Choroid plexus epithelial cell (primary cell): ENCODE measurements around the gene RIPOR3.

Experiments
- DNase-seq: peaks from one replicate; pipeline ENCODE4 v3.0.0-alpha.2; 2010; ENCODE audit warnings: low read depth
- H3K4me3 ChIP-seq: 2 replicates; pipeline ENCODE4 v1.5.1; 2011; ENCODE audit warnings: low read depth, mild to moderate bottlenecking, control low read depth, low read length, moderate library complexity
- TF ChIP-seq, protein P1 (sequence below): conservative IDR thresholded peaks from 2 replicates; pipeline ENCODE4 v1.5.1; 2011; ENCODE audit warnings: low read depth, mild to moderate bottlenecking, control low read depth, inconsistent platforms, low read length, moderate library complexity

RIPOR3 gene

DNA sequence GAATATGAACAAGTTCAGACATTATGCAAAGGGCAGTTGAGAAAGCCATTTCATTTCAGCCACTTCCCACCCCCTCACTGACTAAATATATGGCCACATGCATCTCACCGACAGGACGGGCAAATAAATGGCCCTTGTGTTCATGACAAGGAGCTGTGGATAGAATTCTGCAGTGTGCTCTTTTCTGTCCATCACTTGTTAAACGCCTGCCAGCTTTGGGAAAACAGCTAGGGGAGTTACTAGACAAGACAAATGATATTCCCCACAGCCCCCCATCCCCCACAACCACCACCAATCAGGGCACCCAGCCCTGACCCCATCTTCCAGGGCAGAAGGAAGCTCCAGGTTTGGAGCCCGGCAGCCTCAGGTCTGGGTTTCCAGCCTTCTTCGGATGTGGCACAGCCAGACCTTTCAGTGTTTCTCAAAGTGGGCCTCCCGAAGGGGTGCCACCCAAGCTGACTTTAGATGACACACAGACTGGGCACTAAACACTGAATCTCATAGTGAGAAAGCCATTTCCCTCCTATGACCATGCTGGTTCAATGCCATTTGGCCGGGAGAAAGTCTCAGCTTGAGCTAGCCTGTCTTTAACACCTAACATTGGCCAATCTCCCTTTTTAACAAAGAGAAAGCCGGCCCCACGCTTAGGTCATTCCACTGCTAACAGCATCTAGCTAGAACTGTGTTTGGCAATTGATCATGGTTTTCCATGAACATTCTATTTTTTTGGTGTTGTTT lies 4.0 kb upstream of the RIPOR3 start:
- no peak for DNase-seq
- TF ChIP-seq, protein P1, sequence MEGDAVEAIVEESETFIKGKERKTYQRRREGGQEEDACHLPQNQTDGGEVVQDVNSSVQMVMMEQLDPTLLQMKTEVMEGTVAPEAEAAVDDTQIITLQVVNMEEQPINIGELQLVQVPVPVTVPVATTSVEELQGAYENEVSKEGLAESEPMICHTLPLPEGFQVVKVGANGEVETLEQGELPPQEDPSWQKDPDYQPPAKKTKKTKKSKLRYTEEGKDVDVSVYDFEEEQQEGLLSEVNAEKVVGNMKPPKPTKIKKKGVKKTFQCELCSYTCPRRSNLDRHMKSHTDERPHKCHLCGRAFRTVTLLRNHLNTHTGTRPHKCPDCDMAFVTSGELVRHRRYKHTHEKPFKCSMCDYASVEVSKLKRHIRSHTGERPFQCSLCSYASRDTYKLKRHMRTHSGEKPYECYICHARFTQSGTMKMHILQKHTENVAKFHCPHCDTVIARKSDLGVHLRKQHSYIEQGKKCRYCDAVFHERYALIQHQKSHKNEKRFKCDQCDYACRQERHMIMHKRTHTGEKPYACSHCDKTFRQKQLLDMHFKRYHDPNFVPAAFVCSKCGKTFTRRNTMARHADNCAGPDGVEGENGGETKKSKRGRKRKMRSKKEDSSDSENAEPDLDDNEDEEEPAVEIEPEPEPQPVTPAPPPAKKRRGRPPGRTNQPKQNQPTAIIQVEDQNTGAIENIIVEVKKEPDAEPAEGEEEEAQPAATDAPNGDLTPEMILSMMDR, result no peak
- H3K4me3 ChIP-seq, result no peak overlapping the region

DNA sequence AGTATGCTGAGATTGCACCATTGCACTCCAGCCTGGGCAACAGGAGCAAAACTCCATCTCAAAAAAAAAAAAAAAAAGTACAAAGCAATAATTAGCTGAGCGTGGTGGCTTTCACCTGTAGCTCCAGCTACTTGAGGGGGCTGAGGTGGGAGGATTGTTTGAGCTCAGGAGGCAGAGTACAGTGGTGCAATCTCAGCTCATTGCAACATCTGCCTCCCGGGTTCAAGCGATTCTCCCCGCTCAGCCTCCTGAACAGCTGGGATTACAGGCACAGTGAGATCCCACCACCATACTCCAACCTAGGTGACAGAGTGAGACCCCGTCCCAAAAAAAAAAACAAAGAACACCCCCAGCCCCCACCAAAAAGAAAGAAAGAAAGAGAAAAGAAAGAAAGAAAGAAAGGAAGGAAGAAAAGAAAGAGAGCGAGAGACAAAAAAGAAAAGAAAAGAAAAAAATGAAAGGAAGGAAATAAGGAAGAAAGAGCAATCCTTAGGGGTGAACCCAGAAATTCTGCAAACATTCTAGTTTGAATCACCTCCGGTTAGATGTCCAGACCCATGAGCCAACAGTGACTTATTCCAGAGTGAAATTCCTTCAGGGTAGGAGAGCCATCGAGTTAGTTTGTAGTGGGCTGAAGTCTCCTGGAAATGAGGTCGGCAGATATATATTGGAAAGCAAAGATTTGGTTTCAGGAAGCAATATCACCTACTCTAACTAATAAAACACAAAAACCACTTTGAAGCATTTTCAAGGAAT lies 3.2 kb upstream of the RIPOR3 start:
- DNase-seq, result no peak
- TF ChIP-seq, protein P1, result no peak
- H3K4me3 ChIP-seq, result no peak overlapping the region

DNA sequence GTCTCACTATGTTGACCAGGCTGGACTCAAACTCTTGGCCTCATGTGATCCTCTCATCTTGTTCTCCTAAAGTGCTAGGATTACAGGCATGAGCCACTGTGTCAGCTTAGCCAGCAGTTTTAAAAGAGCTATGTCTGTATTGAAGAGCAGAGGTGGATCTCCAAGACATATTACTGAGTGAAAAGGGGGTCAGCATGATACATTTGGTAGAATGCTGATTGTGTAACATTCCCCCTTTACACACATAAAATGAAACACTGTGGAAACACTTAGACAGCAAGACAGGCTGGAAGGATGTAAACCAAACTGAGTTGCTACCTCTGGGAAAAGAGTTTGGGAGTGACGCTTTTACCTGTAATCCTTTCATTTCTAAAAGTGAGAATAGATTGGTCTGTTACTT lies 1.7 kb upstream of the RIPOR3 start:
- H3K4me3 ChIP-seq, result no peak overlapping the region
- DNase-seq, result peak; percentile 39
- TF ChIP-seq, protein P1, result no peak

DNA sequence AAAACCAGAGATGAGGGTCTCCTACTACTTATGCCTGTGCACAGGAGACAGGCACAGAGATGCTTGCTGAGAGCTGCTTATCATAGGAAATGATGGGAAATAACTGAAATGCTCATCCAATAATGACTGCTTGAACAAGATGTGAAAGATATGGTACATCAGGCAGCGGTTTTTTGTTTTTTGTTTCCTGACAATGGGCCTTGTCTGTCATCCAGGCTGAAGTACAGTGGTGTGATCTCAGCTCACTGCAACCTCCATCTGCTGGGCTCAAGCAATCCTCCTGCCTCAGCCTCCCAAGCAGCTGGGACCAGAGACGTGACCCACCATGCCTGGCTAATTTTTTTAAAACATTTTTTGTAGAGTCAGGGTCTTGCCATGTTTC lies 1.2 kb upstream of the RIPOR3 start:
- TF ChIP-seq, protein P1, result no peak
- no peak overlapping the region for H3K4me3 ChIP-seq
- DNase-seq, result no peak

DNA sequence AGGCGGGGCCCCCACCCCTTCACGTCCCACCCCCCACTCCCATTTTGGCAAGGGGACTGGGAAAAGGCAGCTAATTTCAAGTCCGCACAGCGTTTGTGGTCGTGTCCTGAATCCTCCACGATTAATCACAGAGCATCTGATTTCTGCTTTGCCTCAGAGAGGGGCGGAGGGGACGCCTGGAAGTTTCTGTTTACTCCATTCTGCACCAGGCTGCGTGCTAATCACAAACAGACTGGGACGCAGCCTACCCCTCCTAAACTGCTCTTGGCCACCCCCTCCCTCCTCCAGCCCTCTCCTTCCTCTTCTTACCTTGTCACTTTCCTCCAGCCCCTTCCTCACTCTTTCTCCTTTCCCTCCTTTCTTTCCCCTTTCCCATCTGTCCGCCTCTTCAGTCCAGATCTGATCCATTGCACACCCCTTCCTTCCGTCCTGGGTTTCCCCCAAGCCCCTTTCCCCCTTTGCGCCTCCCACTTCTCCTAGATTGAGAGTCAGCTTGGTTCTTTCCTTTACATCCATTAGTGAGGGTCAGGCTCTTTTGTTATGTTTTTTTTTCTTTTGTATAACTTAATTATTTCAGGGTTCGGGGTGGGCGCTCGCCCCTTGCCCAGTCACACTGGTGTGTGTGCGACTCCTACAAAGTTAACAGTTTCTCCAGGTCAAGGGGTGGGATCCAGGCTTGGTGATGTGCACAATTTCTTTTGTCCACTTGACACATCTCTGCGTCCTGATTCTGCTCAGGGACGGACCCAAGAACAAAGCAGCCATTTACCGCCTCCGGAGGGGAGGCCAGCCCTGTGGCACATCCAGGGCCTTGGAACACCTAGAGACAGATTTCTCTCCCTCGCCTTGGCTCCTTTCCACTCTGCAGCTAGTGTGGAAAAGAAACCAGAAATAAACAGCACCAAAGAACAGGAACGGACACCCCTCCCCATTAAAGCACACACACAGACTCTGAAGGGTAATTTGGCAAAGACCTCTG lies 520 bp upstream of the RIPOR3 start:
- DNase-seq, result peak; percentile 92
- H3K4me3 ChIP-seq, result peak overlapping the region; percentile 80
- TF ChIP-seq, protein P1, result no peak

DNA sequence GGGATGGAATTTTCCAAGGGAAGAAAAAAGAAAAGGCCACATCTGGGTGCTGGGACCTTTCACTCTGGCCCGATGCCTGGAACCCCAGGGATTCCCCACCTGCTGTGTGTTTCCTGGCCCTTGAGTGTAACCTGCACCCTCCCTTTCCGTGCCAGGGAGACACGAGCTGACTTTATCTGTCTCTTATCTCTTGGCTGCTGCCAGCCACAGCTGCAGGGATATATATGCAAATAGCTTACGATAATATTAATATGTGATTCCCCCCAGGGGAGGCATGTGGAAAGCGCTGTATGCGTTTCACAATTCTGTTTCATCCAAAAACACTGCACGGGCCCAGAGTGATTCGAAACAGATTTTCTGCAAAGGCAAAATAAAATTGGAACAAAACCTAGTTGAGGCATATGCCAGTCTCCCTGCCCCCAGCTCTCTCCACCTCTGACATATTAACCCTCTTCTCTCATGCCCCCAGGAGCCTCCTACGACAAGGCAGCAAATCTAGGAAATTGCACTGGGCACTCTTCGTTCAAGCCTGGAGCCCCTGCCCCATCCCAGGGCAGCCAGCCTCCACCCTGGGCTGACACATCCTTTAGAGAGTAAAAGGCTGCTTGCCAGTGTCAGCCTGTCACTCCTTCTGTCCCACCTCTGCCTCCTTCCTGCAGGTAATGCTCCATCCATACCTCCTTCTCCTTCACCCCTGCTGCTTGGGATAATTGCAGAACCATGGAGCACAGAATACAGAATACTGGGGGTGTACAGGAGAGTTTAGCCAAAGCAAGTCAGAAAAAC lies 1.3 kb downstream of the RIPOR3 start:
- peak overlapping the region; percentile 80 for H3K4me3 ChIP-seq
- TF ChIP-seq, protein P1, result no peak
- DNase-seq, result peak; percentile 84
